Measurements from ENCODE around the gene HTR7. TPM values are rescaled to one million over a fixed set of nuclear protein-coding genes. Genes with fewer than 3 reads are reported as not detected.

HTR7 gene
- total and polyA plus RNA-seq, 2 of the 4 experiments (the other 2 are of a cell fraction), result 0.43 to 0.72 TPM

DNA sequence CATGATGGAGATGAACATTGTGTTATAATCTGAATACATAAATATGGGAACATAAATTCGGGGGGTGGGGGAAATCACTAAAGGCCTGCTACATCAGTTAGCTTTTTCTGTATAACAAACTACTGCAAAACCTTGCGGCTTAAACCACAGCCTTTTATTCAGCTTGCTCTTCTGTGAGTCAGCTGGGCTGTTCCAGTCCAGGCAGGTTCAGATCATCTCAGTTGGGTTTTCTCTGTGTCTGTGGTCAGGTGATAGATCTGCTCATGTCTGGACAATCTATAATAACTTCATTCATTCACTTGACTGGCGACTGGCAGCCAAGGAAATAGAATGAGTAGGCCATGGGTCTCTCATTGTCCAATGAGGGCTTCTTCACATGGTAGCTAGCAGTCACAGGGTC, 23.5 kb downstream of the HTR7 start:
- Histone ChIP-seq H4K5ac (ENCODE audit: low read depth, low read length) (no peak overlapping the region), H2BK20ac (ENCODE audit: low read depth, low read length) (no peak overlapping the region), H4K20me1 (ENCODE audit: insufficient read depth, low read length) (no peaks in the 10 kb centered on the region), H3K23ac (ENCODE audit: low read depth, low read length) (no peak overlapping the region), H4K8ac (ENCODE audit: low read depth in 2 of 2, low read length in 2 of 2) (no peak overlapping the region), H3K27me3 (ENCODE audit: control insufficient read depth, insufficient read depth, low read length) (no peaks in the 10 kb centered on the region; the same call in 1 of the 2 replicates), H3K36me3 (ENCODE audit: control insufficient read depth, insufficient read depth, low read length) (no peaks in the 10 kb centered on the region), H2BK15ac (ENCODE audit: low read depth, low read length) (no peak overlapping the region), H3K4me2 (ENCODE audit: low read depth, low read length) (no peak overlapping the region), H2BK5ac (ENCODE audit: low read depth, low read length, poor library complexity, severe bottlenecking) (no peak overlapping the region), H3K9me1 (ENCODE audit: insufficient read depth, low read length) (no peaks in the 10 kb centered on the region), H2BK120ac (ENCODE audit: low read depth, low read length) (no peak overlapping the region), H2AK5ac (ENCODE audit: low read depth, low read length) (no peak overlapping the region), H3K4me1 (ENCODE audit: control insufficient read depth, insufficient read depth, low read length) (no peaks in the 10 kb centered on the region), H3K56ac (ENCODE audit: extremely low read depth, insufficient read depth, low read length) (no peak overlapping the region), H4K91ac (ENCODE audit: insufficient read depth, low read depth, low read length) (no peak overlapping the region), H3K79me1 (ENCODE audit: low read depth in 1 of 2, low read length in 2 of 2) (no peaks in the 10 kb centered on the region), H2AFZ (replicated peaks; ENCODE audit: low read length, poor library complexity) (no peak overlapping the region), H3K18ac (ENCODE audit: low read depth, low read length) (no peak overlapping the region), H2AK9ac (replicated peaks; ENCODE audit: low read depth, low read length, poor library complexity) (no peak overlapping the region), H3K4me3 (ENCODE audit: insufficient read depth, low read depth, low read length) (no peak overlapping the region), H3K4ac (ENCODE audit: low read depth, low read length) (no peak overlapping the region), H3K9ac (ENCODE audit: low read depth, low read length) (no peak overlapping the region), H3K14ac (replicated peaks; ENCODE audit: low read depth, low read length) (no peak overlapping the region), H3K27ac (ENCODE audit: insufficient read depth, low read length) (no peak overlapping the region), H3K9me3 (ENCODE audit: control insufficient read depth, insufficient read depth, low read length) (no peaks in the 10 kb centered on the region)
- TF ChIP-seq, protein P1, sequence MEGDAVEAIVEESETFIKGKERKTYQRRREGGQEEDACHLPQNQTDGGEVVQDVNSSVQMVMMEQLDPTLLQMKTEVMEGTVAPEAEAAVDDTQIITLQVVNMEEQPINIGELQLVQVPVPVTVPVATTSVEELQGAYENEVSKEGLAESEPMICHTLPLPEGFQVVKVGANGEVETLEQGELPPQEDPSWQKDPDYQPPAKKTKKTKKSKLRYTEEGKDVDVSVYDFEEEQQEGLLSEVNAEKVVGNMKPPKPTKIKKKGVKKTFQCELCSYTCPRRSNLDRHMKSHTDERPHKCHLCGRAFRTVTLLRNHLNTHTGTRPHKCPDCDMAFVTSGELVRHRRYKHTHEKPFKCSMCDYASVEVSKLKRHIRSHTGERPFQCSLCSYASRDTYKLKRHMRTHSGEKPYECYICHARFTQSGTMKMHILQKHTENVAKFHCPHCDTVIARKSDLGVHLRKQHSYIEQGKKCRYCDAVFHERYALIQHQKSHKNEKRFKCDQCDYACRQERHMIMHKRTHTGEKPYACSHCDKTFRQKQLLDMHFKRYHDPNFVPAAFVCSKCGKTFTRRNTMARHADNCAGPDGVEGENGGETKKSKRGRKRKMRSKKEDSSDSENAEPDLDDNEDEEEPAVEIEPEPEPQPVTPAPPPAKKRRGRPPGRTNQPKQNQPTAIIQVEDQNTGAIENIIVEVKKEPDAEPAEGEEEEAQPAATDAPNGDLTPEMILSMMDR (conservative IDR thresholded peaks at IDR 0.05; ENCODE audit: low read depth, low read length), result no peak
- TF ChIP-seq NFE2L2 (IDR thresholded peaks at IDR 0.05; ENCODE audit: low read depth, low read length), result no peak
- TF ChIP-seq BHLHE40 (IDR thresholded peaks at IDR 0.05; ENCODE audit: low read depth, low read length), result no peak
- no peak for TF ChIP-seq MAZ (IDR thresholded peaks at IDR 0.05; ENCODE audit: borderline replicate concordance, low read depth, low read length)
- TF ChIP-seq, protein P2, sequence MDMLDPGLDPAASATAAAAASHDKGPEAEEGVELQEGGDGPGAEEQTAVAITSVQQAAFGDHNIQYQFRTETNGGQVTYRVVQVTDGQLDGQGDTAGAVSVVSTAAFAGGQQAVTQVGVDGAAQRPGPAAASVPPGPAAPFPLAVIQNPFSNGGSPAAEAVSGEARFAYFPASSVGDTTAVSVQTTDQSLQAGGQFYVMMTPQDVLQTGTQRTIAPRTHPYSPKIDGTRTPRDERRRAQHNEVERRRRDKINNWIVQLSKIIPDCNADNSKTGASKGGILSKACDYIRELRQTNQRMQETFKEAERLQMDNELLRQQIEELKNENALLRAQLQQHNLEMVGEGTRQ (IDR thresholded peaks at IDR 0.05; ENCODE audit: low read depth, low read length), result no peak
- TF ChIP-seq FOS (IDR thresholded peaks at IDR 0.05; ENCODE audit: low read depth, low read length), result no peak
- TF ChIP-seq CEBPB (IDR thresholded peaks at IDR 0.05; ENCODE audit: low read depth, low read length), result no peak
- no peak for TF ChIP-seq CHD1 (IDR thresholded peaks at IDR 0.05; ENCODE audit: low read depth, low read length)
- TF ChIP-seq, protein P3, sequence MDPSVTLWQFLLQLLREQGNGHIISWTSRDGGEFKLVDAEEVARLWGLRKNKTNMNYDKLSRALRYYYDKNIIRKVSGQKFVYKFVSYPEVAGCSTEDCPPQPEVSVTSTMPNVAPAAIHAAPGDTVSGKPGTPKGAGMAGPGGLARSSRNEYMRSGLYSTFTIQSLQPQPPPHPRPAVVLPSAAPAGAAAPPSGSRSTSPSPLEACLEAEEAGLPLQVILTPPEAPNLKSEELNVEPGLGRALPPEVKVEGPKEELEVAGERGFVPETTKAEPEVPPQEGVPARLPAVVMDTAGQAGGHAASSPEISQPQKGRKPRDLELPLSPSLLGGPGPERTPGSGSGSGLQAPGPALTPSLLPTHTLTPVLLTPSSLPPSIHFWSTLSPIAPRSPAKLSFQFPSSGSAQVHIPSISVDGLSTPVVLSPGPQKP (IDR thresholded peaks at IDR 0.05; ENCODE audit: borderline replicate concordance, low read depth, low read length), result no peak
- no peak for TF ChIP-seq RFX5 (IDR thresholded peaks at IDR 0.05; ENCODE audit: low read depth, low read length)
- no peak for ATAC-seq (ENCODE audit: low read depth)
- ChIA-PET POLR2A (ENCODE audit: unreplicated experiment) (no interaction called here), CTCF (no interaction called here)
- dilution Hi-C loops (cut with HindIII; ENCODE audit: low sequenced_read_pairs, unreplicated experiment) (no loop called here), intact Hi-C loops (cut with micrococcal nuclease) (no loop called here), in situ Hi-C loops (cut with MboI; ENCODE audit: low sequenced_read_pairs) (no loop called here)
- DNase-seq, result no peak
- WGBS, 2 experiments (ENCODE audit: extremely low coverage in 2 of 2, insufficient read length in 1 of 2), result no CpG with 5 or more reads among the region's 3 CpGs
- BruUV-seq (replicated peaks), result no TSS peak

Data from IMR-90 (cell line).